Keratinocyte (primary cell): ENCODE measurements around the gene KRT8.

Experiments used
- EZH2 ChIP-seq: IDR thresholded peaks from one replicate; pipeline ENCODE4 v1.6.1; 2012; ENCODE audit warnings: inconsistent platforms, mild to moderate bottlenecking, low read length, moderate library complexity
- TF ChIP-seq, protein P1 (sequence below), 3 experiments: IDR thresholded peaks in 1 of 3; conservative IDR thresholded peaks in 1 of 3; optimal IDR thresholded peaks in 1 of 3; 2 replicates in 2 of 3; 3 replicates in 1 of 3; pipeline versions ENCODE3 to v1.5.1; 2011; ENCODE audit warnings: low read length in 3 of 3, mild to moderate bottlenecking in 3 of 3, moderate library complexity in 2 of 3, control low read depth in 1 of 3, inconsistent platforms in 1 of 3; ENCODE audit not compliant: insufficient read depth in 2 of 3; ENCODE audit errors: extremely low read depth in 1 of 3

- TF ChIP-seq, protein P1, sequence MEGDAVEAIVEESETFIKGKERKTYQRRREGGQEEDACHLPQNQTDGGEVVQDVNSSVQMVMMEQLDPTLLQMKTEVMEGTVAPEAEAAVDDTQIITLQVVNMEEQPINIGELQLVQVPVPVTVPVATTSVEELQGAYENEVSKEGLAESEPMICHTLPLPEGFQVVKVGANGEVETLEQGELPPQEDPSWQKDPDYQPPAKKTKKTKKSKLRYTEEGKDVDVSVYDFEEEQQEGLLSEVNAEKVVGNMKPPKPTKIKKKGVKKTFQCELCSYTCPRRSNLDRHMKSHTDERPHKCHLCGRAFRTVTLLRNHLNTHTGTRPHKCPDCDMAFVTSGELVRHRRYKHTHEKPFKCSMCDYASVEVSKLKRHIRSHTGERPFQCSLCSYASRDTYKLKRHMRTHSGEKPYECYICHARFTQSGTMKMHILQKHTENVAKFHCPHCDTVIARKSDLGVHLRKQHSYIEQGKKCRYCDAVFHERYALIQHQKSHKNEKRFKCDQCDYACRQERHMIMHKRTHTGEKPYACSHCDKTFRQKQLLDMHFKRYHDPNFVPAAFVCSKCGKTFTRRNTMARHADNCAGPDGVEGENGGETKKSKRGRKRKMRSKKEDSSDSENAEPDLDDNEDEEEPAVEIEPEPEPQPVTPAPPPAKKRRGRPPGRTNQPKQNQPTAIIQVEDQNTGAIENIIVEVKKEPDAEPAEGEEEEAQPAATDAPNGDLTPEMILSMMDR (optimal IDR thresholded peaks at IDR 0.05 in 1 of 3, IDR thresholded peaks at IDR 0.05 in 1 of 3, conservative IDR thresholded peaks at IDR 0.05 in 1 of 3; ENCODE audit: extremely low read depth in 1 of 3, insufficient read depth in 2 of 3, low read length in 3 of 3) = no peak
- no peak for TF ChIP-seq EZH2
These were observed 30.9 kb downstream of the KRT8 start for GRCh38 chr12:52873832-52874572.
